GM18951 (cell line): ENCODE data around the gene PRSS48.
"Not testable (repeated sequence)": the region's sequence is repeated elsewhere in the genome, so short reads cannot be mapped to it uniquely, and the experiment has no call there.

Experiments
- POLR2A ChIP-seq: IDR thresholded peaks from 4 replicates; pipeline ENCODE4 v1.6.1; 2011; ENCODE audit warnings: mild to moderate bottlenecking; ENCODE audit not compliant: insufficient read length, insufficient read depth; ENCODE audit errors: extremely low read depth
- in situ Hi-C: fragments of 300-500 bp; cut with MboI; formaldehyde crosslinking; loops from one replicate; pipeline ENCODE4 v1.12.0; 2022; ENCODE audit warnings: low sequenced_read_pairs, mixed read lengths, inconsistent platforms; ENCODE audit not compliant: unreplicated experiment

The PRSS48 gene

DNA sequence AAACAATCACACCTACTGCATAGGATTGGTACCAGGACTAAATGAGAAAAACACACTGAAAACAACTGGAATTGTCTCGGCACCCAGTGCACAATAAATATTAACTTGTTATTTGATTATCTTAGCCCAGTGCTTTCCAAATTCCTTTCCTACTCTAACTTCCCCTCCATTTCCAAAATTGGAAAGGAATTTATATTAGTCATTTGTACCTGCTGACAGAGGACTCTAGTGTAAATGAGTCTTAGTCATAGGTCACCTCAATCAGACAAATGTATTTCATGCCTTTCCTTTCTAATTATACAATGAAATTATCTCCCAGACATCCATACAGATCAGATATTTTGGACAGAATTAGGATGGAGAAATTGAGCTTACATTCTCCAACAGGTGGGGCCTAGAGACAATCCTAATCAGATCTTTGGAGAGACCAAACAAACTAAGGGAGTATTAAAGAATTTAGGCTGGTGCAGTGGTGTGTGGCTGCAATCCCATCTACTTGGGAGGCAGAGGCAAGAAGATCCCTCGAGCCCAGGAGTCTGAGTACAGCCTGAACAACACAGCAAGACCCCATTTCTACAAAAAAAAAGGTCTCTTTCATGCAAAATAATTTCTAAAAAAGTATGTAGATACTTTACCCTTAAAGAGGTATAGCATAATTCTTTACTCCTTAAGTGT lies 38.4 kb downstream of the PRSS48 start:
- in situ Hi-C loops = no loop called here
- no peak for TF ChIP-seq POLR2A

GRCh38 chr4:151316645-151317044 lies 39.7 kb downstream of the PRSS48 start:
- no peak for TF ChIP-seq POLR2A

GRCh38 chr4:151318307-151319006 lies 41.5 kb downstream of the PRSS48 start:
- TF ChIP-seq POLR2A = no peak
- in situ Hi-C loops = no loop called here

More at GRCh38 chr4:151316645-151317044, 39.7 kb downstream of the PRSS48 start:
- in situ Hi-C loops = no loop called here

GRCh38 chr4:151319490-151319889 lies 42.5 kb downstream of the PRSS48 start:
- TF ChIP-seq POLR2A = no peak
- in situ Hi-C loops = no loop called here

- TF ChIP-seq POLR2A = no peak
- in situ Hi-C loops = no loop called here
Measured at GRCh38 chr4:151321586-151321985, 44.6 kb downstream of the PRSS48 start.

DNA sequence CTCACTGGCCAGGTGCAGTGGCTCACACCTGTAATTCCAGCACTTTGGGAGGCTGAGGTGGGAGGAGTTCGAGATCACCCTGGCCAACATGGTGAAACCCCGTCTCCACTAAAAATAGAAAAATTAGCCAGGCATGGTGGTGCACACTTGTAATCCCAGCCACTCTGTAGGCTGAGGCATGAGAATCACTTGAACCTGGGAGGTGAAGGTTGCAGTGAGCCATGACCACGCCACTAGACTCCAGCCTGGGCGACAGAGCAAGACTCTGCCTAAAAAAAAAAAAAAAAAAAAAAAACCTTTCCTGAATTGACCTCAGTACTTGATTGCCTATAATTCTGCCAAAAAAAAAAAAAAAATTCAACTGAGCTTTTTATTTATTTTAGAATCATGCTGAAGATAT lies 45.2 kb downstream of the PRSS48 start:
- in situ Hi-C loops = not testable (repeated sequence)

DNA sequence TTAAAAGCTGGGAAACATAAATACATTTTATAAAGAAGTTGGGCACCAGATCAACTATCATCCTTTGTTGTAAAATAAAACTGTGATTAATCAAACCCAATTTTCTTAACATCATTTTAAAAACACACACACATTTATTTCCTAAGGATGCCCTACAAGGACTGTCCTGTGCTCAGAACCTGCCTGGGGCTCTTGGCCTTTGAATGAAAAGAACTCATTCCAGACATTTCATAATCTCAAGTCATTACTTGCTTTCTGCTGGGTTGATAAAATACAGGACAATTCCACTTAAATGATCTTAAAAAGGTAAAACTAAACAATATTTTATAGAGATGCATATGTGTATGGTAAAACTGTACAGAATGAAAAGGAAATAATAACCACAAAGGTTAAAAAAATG lies 45.6 kb downstream of the PRSS48 start:
- TF ChIP-seq POLR2A = no peak
- in situ Hi-C loops = no loop called here

DNA sequence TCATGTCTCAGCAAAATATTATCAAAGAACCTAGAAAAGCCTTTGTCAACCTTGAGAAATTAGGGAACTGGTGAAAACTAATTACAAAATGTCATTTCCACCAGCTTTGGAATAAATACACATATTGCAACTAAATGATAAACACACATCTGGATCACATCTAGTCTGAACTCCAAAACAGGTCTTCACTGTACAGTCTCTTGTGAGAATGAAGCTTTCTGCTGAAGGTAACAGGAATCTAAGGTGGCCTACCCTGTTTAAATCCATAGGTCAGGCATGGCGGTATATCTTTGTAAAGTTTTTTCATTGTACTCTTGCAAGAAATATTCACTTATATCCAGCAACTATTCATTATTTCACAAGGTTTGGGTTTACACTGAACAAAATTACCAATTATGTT lies 46.7 kb downstream of the PRSS48 start:
- in situ Hi-C loops = no loop called here

DNA sequence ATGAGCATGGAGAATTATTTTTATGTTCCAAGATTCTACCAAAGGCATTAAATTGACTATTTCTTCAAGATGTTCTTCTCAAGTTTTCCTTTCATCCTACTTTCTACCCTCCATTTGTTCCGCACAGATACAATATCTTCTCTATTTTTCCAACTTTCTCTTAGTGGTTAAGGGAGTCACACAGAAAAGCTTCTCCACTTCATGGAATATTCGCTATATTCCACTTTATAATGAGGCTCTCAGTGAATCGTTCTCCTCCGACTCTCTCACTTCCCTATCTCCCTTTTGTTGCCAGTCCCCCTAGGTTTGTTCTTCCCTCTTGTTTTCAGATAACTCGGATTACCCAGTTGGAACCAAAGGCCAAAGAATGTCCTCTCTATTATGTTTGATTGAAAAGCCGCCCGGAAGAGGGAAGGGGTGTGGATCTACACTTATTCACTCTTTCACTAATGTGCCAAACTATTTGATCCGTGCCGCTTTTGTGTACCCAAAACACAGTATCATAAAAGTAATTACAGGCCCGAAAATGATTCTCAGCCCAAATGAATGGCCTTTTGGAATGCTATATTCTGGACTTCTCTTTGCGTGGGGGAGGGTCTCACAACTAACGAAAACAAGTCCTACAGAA lies 47.3 kb downstream of the PRSS48 start:
- in situ Hi-C loops = no loop called here
- TF ChIP-seq POLR2A = no peak

More for the DNA sequence above, 46.7 kb downstream of the PRSS48 start:
- no peak for TF ChIP-seq POLR2A

- no peak for TF ChIP-seq POLR2A
- in situ Hi-C loops = no loop called here
Measured at GRCh38 chr4:151324752-151325110, 47.8 kb downstream of the PRSS48 start.

DNA sequence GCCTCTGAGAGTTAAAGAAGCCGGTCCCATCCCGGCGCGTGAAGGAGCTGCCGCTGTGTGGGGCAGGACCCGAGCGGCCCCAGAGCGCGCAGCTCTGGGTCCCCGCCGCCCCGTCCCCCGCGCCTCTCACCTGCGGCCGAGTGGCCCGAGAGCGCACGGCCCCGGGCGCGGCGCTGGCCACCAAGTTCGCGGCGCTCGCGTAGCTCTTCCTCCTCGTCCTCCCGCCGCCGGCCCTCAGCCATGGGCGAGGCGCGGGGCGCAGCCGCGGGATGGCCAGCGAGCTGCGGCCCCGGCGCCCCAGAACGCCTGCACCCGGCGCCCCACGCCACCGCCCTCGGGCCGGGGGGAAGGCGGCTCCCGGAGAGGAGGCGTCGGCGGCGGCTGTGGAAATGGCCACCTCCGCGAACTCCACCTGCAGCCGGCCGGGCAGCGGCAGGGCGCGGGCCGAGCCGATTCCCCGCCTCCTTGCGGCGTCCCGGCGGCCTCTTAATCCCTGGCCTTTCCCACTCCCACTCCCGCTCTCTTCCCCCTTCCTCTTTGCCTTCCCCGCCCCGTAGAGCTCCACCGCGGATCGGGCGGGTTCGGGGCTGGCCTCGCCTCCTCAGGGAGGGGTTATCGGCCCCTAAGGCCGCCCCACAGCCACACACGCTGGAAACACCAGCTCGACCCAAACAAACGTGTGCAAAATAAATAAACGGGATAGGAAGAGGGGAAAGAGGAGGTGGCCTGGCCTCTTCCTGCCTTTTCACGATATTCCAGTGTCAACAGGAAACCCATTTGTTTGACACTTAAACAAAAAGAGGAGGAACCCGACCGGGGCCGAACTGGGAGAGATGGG lies 48.4 kb downstream of the PRSS48 start, which contains the start of gene SH3D19:
Gene SH3D19 (minus strand): TSS at position 495 of the 838 bp plus-strand sequence. CDS start 253 bp downstream, at position 242.
- in situ Hi-C loops = no loop called here
- no peak for TF ChIP-seq POLR2A

GRCh38 chr4:151325949-151326246 lies 48.9 kb downstream of the PRSS48 start:
- in situ Hi-C loops = no loop called here
- TF ChIP-seq POLR2A = no peak
